Neuronal stem cell (in vitro differentiated cells): ENCODE results near the gene SPATA13.

Source experiments
- DNase-seq: peaks from one replicate; pipeline ENCODE4 v3.0.0-alpha.2; 2013; ENCODE audit warnings: low spot score
- H2AFZ ChIP-seq: one replicate; pipeline ENCODE4 v1.6.1; 2013; ENCODE audit warnings: mild to moderate bottlenecking, low read length, inconsistent platforms
- H2AK5ac ChIP-seq: 2 replicates; pipeline ENCODE4 v1.6.1; 2013; ENCODE audit warnings: low read depth, mild to moderate bottlenecking, inconsistent platforms, low read length, moderate library complexity, mixed read lengths
- H2BK120ac ChIP-seq: 2 replicates; pipeline ENCODE4 v1.6.1; 2013; ENCODE audit warnings: low read depth, mild to moderate bottlenecking, inconsistent platforms, low read length, moderate library complexity, mixed read lengths
- H2BK12ac ChIP-seq: one replicate; pipeline ENCODE4 v1.6.1; 2013; ENCODE audit warnings: low read length, inconsistent platforms
- H2BK15ac ChIP-seq: 2 replicates; pipeline ENCODE4 v1.6.1; 2013; ENCODE audit warnings: mild to moderate bottlenecking, low read length, inconsistent platforms, mixed read lengths
- H2BK5ac ChIP-seq: one replicate; pipeline ENCODE4 v1.6.1; 2013; ENCODE audit warnings: inconsistent platforms, mild to moderate bottlenecking, low read length, moderate library complexity
- H3K14ac ChIP-seq: one replicate; pipeline ENCODE4 v1.6.1; 2013; ENCODE audit warnings: low read length, inconsistent platforms
- H3K18ac ChIP-seq: 2 replicates; pipeline ENCODE4 v1.6.1; 2013; ENCODE audit warnings: low read length, inconsistent platforms
- H3K23ac ChIP-seq: 2 replicates; pipeline ENCODE4 v1.6.1; 2013; ENCODE audit warnings: low read depth, mild to moderate bottlenecking, mixed read lengths, low read length, inconsistent platforms; ENCODE audit not compliant: poor library complexity
- H3K27ac ChIP-seq: replicated peaks from 3 replicates; pipeline ENCODE4 v1.5.1; 2013; ENCODE audit warnings: low read length, inconsistent platforms
- H3K27me3 ChIP-seq, 3 experiments: 2 replicates each; pipeline ENCODE4 v1.6.1; 2013; ENCODE audit warnings: low read length in 3 of 3, mild to moderate bottlenecking in 2 of 3, inconsistent platforms in 1 of 3, low read depth in 1 of 3, mixed read lengths in 1 of 3, moderate library complexity in 1 of 3; ENCODE audit not compliant: control insufficient read depth in 3 of 3, insufficient read depth in 3 of 3
- H3K36me3 ChIP-seq, 2 donors: replicated peaks in 1 of 2; 2 replicates each; pipeline ENCODE4 v1.6.1; 2013; ENCODE audit warnings: low read length in 2 of 2; ENCODE audit not compliant: control insufficient read depth in 2 of 2, insufficient read depth in 2 of 2
- H3K4ac ChIP-seq: 2 replicates; pipeline ENCODE4 v1.6.1; 2013; ENCODE audit warnings: inconsistent platforms, mild to moderate bottlenecking, low read length, moderate library complexity
- H3K4me1 ChIP-seq, 2 donors: 1 replicate in 1 of 2; 2 replicates in 1 of 2; pipeline ENCODE4 v1.6.1; 2013; ENCODE audit warnings: low read length in 2 of 2, low read depth in 1 of 2; ENCODE audit not compliant: control insufficient read depth in 2 of 2, insufficient read depth in 1 of 2
- H3K4me2 ChIP-seq: one replicate; pipeline ENCODE4 v1.6.1; 2013; ENCODE audit warnings: mild to moderate bottlenecking, low read length, inconsistent platforms; ENCODE audit not compliant: insufficient read depth, poor library complexity, severe bottlenecking
- H3K4me3 ChIP-seq, 2 donors: 2 replicates each; pipeline ENCODE4 v1.5.1; 2013; ENCODE audit warnings: low read length in 2 of 2, mild to moderate bottlenecking in 2 of 2, inconsistent platforms in 1 of 2, moderate library complexity in 1 of 2
- H3K79me1 ChIP-seq: one replicate; pipeline ENCODE4 v1.6.1; 2013; ENCODE audit warnings: low read depth, mild to moderate bottlenecking, inconsistent platforms, low read length, moderate library complexity
- H3K9ac ChIP-seq: one replicate; pipeline ENCODE4 v1.6.1; 2013; ENCODE audit warnings: mild to moderate bottlenecking, low read depth, low read length, inconsistent platforms; ENCODE audit not compliant: poor library complexity
- H3K9me3 ChIP-seq, 2 donors: replicated peaks in 1 of 2; 2 replicates each; pipeline versions ENCODE3 to v1.6.1; 2013; ENCODE audit warnings: low read length in 2 of 2, mild to moderate bottlenecking in 2 of 2, inconsistent platforms in 1 of 2, low read depth in 1 of 2, mixed read lengths in 1 of 2, moderate library complexity in 1 of 2; ENCODE audit not compliant: control insufficient read depth in 2 of 2, insufficient read depth in 1 of 2
- H4K8ac ChIP-seq: one replicate; pipeline ENCODE4 v1.6.1; 2013; ENCODE audit warnings: low read depth, mild to moderate bottlenecking, inconsistent platforms, low read length, moderate library complexity
- H4K91ac ChIP-seq: one replicate; pipeline ENCODE4 v1.6.1; 2013; ENCODE audit warnings: low read length, low read depth, mild to moderate bottlenecking, inconsistent platforms; ENCODE audit not compliant: poor library complexity
- WGBS, 2 donors: extraction: QIAGEN DNeasy Blood & Tissue Kit; methylation state at CpG; one replicate each; pipeline ENCODE4 v1.1.7; 2013; ENCODE audit warnings: missing lambda C conversion rate in 2 of 2, mixed read lengths in 1 of 2; ENCODE audit not compliant: insufficient read length in 2 of 2, insufficient replicate concordance in 1 of 2; ENCODE audit errors: extremely low coverage in 2 of 2; 5-methylcytosine and 5-hydroxymethylcytosine counted together

The SPATA13 gene

GRCh38 chr13:24267274-24267673 lies 106.8 kb downstream of the SPATA13 start:
- no peak overlapping the region for H3K9ac ChIP-seq
- no peak overlapping the region for H3K4me3 ChIP-seq
- no CpG with 5 or more reads among the region's 3 CpGs for WGBS, 2 donors
- no peak overlapping the region for H3K18ac ChIP-seq
- no peak overlapping the region for H3K14ac ChIP-seq
- H3K4ac ChIP-seq = no peak overlapping the region
- H4K91ac ChIP-seq = no peak overlapping the region
- no peak overlapping the region for H3K4me2 ChIP-seq
- H3K27me3 ChIP-seq = no peaks in the 10 kb centered on the region
- H3K23ac ChIP-seq = no peak overlapping the region
- no peak overlapping the region for H2BK120ac ChIP-seq
- no peak overlapping the region for H4K8ac ChIP-seq
- peaks cover 2% of the 10 kb centered on the region for H3K79me1 ChIP-seq
- H2AK5ac ChIP-seq = no peak overlapping the region
- no peak overlapping the region for H3K27ac ChIP-seq
- H2BK12ac ChIP-seq = no peak overlapping the region
- no peak overlapping the region for H2BK15ac ChIP-seq
- no peak overlapping the region for H2AFZ ChIP-seq
- no peak overlapping the region for H2BK5ac ChIP-seq
- H3K36me3 ChIP-seq = peaks cover 0 to 13% of the 10 kb centered on the region in 2 donors
- DNase-seq = no peak
- no peaks in the 10 kb centered on the region for H3K9me3 ChIP-seq
- H3K4me1 ChIP-seq = peaks cover 11 to 28% of the 10 kb centered on the region in 2 donors

GRCh38 chr13:24267801-24268200 lies 107.3 kb downstream of the SPATA13 start:
- Histone ChIP-seq H3K9ac (no peak overlapping the region), H3K23ac (no peak overlapping the region), H4K91ac (no peak overlapping the region), H3K79me1 (peaks cover 2% of the 10 kb centered on the region), H3K27me3 (no peaks in the 10 kb centered on the region), H2BK120ac (no peak overlapping the region), H3K27ac (no peak overlapping the region), H3K4me3 (no peak overlapping the region), H3K4me1 (peaks cover 15 to 33% of the 10 kb centered on the region in 2 donors), H3K4ac (no peak overlapping the region), H2AK5ac (no peak overlapping the region), H3K14ac (no peak overlapping the region), H2BK12ac (no peak overlapping the region), H2AFZ (no peak overlapping the region), H4K8ac (no peak overlapping the region), H2BK15ac (no peak overlapping the region), H3K18ac (no peak overlapping the region), H3K9me3 (no peaks in the 10 kb centered on the region), H3K4me2 (no peak overlapping the region), H3K36me3 (peaks cover 0 to 16% of the 10 kb centered on the region in 2 donors), H2BK5ac (no peak overlapping the region)
- no peak for DNase-seq
- no CpG with 5 or more reads among the region's 2 CpGs for WGBS, 2 donors

GRCh38 chr13:24269821-24270220 lies 109.3 kb downstream of the SPATA13 start:
- H3K79me1 ChIP-seq = peaks cover 4% of the 10 kb centered on the region
- H2AK5ac ChIP-seq = no peak overlapping the region
- no CpG with 5 or more reads among the region's 4 CpGs for WGBS, 2 donors
- no peak overlapping the region for H3K27ac ChIP-seq
- no peak overlapping the region for H3K23ac ChIP-seq
- no peak overlapping the region for H2BK12ac ChIP-seq
- H2BK15ac ChIP-seq = no peak overlapping the region
- H2BK120ac ChIP-seq = no peak overlapping the region
- no peak for DNase-seq
- H3K4ac ChIP-seq = no peak overlapping the region
- no peak overlapping the region for H3K4me3 ChIP-seq
- no peak overlapping the region for H2AFZ ChIP-seq
- no peaks in the 10 kb centered on the region for H3K9me3 ChIP-seq
- no peak overlapping the region for H4K8ac ChIP-seq
- H3K27me3 ChIP-seq = no peaks in the 10 kb centered on the region
- H2BK5ac ChIP-seq = no peak overlapping the region
- no peak overlapping the region for H3K9ac ChIP-seq
- H3K36me3 ChIP-seq = peaks cover 0 to 18% of the 10 kb centered on the region in 2 donors
- no peak overlapping the region for H3K14ac ChIP-seq
- no peak overlapping the region for H4K91ac ChIP-seq
- H3K18ac ChIP-seq = no peak overlapping the region
- no peak overlapping the region for H3K4me2 ChIP-seq
- peaks cover 17 to 26% of the 10 kb centered on the region in 2 donors for H3K4me1 ChIP-seq

- no peaks in the 10 kb centered on the region for H3K27me3 ChIP-seq
- H2BK15ac ChIP-seq = no peak overlapping the region
- no peak overlapping the region for H2BK12ac ChIP-seq
- H3K4ac ChIP-seq = no peak overlapping the region
- H4K91ac ChIP-seq = no peak overlapping the region
- H3K4me1 ChIP-seq = peaks cover 17 to 26% of the 10 kb centered on the region in 2 donors
- H2AK5ac ChIP-seq = no peak overlapping the region
- no peak overlapping the region for H2AFZ ChIP-seq
- no peak for DNase-seq
- H3K4me3 ChIP-seq = peak overlapping the region in 1 of 2 donors; percentile 12
- no peak overlapping the region for H3K14ac ChIP-seq
- no peak overlapping the region for H4K8ac ChIP-seq
- no peak overlapping the region for H2BK120ac ChIP-seq
- H3K36me3 ChIP-seq = peaks cover 0 to 10% of the 10 kb centered on the region in 2 donors
- H3K9ac ChIP-seq = no peak overlapping the region
- peaks cover 4% of the 10 kb centered on the region for H3K79me1 ChIP-seq
- H3K4me2 ChIP-seq = no peak overlapping the region
- no peak overlapping the region for H3K27ac ChIP-seq
- H3K18ac ChIP-seq = no peak overlapping the region
- H2BK5ac ChIP-seq = no peak overlapping the region
- WGBS, 2 donors = no CpG with 5 or more reads among the region's 10 CpGs
- H3K9me3 ChIP-seq = no peaks in the 10 kb centered on the region
- no peak overlapping the region for H3K23ac ChIP-seq
Measured at GRCh38 chr13:24270639-24271141, 110.2 kb downstream of the SPATA13 start.
